IPS-NIHi7 (cell line): ENCODE data around the gene SEC14L1.
"Not testable (repeated sequence)": the region's sequence is repeated elsewhere in the genome, so short reads cannot be mapped to it uniquely, and the experiment has no call there.

Experiments used
- DNase-seq: peaks from one replicate; pipeline ENCODE4 v3.0.0; 2012; ENCODE audit warnings: mixed read lengths; ENCODE audit errors: extremely low spot score

The SEC14L1 gene

GRCh38 chr17:77140878-77141767, at the start of gene SEC14L1:
SEC14L1 (plus strand) TSS chr17:77140969; CDS start chr17:77143597, 2,628 bp downstream.
- DNase-seq = peak; percentile 43

- DNase-seq = no peak
These were observed 48.7 kb upstream of the SEC14L1 start for GRCh38 chr17:77092025-77092424.

GRCh38 chr17:77095461-77095860, 45.3 kb upstream of the SEC14L1 start:
- DNase-seq = no peak

- DNase-seq = no peak
These were observed 44.1 kb upstream of the SEC14L1 start for GRCh38 chr17:77096570-77097214.

GRCh38 chr17:77097631-77098180, 43.1 kb upstream of the SEC14L1 start:
- no peak for DNase-seq

DNA sequence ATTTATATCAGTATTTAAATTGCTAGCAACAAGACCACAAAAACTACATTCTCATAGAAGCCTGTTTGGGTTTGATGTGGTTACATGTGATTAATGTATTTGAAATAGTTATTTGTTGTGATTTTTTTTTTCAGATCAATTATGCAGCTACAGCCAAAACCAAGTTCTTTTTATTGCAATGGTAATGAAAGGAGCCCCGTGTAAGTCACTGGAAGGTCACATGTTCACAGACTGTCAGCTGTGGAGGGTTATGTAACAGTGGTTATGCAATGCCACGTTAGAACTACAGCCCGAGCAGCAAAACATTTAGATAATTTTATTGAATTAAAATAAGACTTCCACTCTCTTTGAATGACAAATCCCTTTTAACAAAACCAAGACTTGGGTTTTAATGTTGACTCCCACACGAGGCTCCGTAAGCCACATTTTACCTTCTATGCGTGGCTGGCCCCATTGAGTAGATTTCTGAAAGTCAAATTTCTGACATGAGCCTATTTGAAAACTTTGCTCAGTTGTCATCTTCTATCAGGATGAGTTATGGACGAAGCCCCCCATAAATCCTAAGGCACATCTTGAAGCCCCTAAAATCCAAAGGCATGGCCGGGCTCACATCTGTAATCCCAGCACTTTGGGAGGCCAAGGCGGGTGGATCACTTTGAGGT, 41.8 kb upstream of the SEC14L1 start:
- no peak for DNase-seq

DNA sequence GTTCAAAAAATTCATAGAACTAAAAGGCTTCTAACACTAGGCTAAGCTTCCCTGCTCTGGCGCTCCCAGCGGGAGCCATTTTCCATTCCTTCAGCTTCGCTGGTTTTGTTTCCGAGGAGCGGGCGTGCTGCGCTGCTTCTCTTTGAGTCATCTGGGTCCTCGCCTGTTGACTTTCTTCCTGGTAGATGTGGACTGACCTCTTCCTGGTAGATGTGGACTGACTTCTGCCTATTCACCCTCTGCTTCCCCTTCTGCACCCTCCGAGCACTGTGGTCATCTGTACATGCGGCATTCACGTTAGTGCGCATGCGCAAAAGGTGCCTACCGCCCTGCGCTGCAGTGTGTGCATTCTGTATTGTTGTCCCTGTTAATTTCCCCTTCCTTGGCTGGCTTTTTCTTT, 40.8 kb upstream of the SEC14L1 start:
- no peak for DNase-seq

DNA sequence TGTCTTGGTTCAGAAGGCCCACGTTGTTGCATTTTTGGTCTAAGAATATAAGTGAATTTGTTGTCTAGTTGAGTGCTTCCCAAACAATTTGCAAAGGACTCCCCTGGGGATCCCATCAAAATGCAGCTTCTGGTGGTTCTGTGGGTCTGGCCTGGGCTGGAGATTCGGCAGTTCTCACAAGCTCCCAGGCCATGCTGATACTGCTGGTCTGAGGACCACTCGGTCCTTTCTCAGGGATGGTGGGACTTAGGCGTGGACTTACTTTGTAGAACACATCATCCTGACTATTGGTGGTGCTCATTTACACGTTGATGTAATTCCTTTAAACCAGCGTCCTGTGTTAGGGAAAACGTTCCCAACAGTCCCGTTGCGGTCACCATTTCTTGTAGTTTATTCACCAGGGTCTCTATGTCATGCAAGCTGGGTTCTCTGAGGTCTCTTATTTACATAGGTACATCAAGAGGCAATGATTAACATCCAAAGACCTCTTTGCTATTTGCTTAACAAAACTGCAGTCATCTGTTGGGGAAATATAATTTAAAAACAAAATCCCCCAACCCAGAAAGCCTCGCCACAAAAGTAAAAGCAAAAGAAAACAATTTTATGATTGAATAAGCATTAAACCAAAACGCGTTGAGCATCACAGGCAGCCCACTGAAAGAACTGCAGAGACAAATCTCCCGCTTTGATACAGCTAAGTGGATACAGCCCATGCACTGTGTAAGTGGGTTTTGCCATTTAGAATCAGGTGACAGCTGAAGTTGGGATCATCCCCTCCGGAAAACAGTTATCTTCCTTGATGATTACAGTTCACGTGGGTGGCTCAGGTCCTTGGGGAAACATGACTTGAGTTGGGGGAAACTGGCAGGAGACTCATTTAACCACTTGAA, 39.0 kb upstream of the SEC14L1 start:
- no peak for DNase-seq

GRCh38 chr17:77102411-77103134, 38.2 kb upstream of the SEC14L1 start:
- not testable (repeated sequence) for DNase-seq

DNA sequence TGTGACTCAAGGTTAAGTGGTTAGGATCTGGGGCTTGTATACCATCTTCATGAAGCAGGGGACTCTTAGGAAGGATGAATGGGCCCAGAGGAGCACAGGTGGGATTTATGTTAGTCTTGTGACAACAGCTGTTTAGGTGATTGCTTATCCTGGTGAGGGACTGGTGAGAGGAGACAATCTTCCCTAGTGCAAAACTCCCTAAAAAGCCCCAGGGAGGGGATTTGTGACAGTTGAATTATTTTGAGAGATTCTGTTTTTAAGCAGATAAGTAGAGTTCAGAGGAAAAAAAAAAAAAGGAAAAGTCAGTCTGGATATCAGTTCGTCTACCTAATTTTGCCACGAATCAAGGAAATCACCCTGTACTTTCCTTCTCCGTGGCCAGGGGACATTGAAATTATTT, 35.1 kb upstream of the SEC14L1 start:
- DNase-seq = no peak

DNA sequence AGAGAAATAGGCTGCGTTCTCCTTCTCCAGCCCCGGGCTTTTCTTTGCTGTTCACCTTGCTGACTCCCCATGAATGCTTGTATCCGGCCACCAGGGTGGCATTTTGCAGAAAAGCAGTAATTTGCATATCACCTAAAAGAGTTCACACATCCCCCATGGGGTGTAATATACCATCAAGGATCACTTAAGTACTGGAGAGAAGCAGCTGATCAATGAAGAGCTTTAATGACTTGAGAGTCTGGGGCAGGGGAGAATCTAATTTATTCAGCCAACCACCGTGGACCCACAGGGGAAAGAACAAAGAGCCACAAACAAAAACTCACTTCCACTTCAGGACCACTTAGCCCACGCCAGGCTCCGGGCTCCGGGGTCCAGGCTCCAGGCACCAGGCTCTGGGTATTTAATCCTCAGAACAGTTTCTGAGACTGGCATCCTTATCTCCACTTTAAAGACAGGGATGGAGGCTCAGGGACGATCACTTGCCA, 33.9 kb upstream of the SEC14L1 start:
- no peak for DNase-seq

- no peak for DNase-seq
These were observed 33.0 kb upstream of the SEC14L1 start for GRCh38 chr17:77107506-77108433.

DNA sequence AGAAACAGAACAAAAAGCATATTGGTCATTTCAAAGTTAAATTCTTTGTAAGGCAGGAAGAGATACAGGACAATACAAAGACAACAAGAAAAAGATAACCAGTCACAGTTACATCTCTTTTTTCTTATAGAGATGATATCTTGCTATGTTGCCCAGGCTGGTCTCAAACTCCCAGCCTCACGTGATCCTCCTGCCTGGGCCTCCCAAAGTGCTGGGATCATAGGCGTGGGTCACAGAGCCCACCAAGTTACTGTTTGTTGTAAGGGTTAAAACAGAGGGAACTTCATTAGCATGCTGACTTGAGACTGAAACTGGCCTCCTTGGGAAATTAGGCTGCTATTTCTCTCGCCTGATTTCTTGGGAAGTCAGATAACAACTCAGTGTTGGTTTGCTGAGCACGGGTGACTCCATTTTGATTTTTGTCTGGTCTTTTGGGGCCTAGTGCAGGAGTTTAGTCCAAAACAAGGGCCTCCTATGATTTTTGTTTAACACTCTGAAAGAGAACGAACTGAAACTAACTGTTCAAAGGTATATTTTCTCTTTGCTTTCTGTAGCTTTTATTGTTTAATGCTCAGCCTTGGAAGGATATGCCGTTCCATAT, 31.5 kb upstream of the SEC14L1 start:
- DNase-seq = no peak

GRCh38 chr17:77109764-77110359, 30.9 kb upstream of the SEC14L1 start:
- DNase-seq = no peak

- not testable (repeated sequence) for DNase-seq
These were observed 29.4 kb upstream of the SEC14L1 start for GRCh38 chr17:77111165-77111933.

GRCh38 chr17:77111934-77112296, 28.9 kb upstream of the SEC14L1 start:
- DNase-seq = no peak

DNA sequence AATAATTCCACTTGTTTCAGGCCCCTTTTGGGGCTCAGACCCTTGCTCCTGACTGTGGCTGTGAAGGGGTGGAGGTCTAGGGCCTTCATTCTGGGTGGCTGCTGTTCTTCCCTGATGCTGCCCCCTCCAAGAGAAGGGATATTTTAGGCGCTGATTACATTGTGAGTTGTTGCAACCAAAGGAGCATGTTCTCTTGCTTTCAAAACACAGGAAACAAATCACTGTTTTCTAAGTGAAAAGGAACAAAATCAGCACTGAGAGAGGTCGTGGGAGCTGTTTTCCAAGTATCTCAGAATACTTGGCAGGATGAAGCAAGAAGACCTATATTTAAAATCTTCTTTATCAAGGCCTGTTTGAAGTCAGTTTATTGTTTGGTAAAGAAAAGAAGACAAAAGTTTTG, 25.3 kb upstream of the SEC14L1 start:
- no peak for DNase-seq

- DNase-seq = no peak
These were observed 24.8 kb upstream of the SEC14L1 start for GRCh38 chr17:77115947-77116346.
